RWPE1 (cell line): Measurements from ENCODE around the gene GOPC.

ENCODE experiments used
- CTCF ChIA-PET: fragments of 350-600 bp; sonication (Branson Sonifier 250); formaldehyde crosslinking; extraction: SDS; loops from one replicate; lab custom pipeline; 2021; lab: Yijun Ruan, JAX
- POLR2A ChIA-PET: fragments of 400-600 bp; formaldehyde crosslinking; extraction: SDS; loops from one replicate; lab custom pipeline; 2020; ENCODE audit warnings: antibody characterized with exemption; ENCODE audit not compliant: low non-redundant PET; lab: Yijun Ruan, JAX
- DNase-seq: peaks from one replicate; pipeline ENCODE4 v3.0.0; 2012; ENCODE audit warnings: low spot score
- H3K27ac ChIP-seq: fragments of 450-650 bp; 2 replicates; pipeline ENCODE4 v1.5.1; 2017
- TF ChIP-seq, protein P1 (sequence below): fragments of 450-650 bp; conservative IDR thresholded peaks from 2 replicates; pipeline ENCODE4 v1.5.1; 2017; ENCODE audit warnings: low read depth, mild to moderate bottlenecking

Gene GOPC

GRCh38 chr6:117624869-117625481 is 22.7 kb upstream of the GOPC start:
- ChIA-PET CTCF (no interaction called here), POLR2A (no interaction called here)
- DNase-seq = no peak
- TF ChIP-seq, protein P1, sequence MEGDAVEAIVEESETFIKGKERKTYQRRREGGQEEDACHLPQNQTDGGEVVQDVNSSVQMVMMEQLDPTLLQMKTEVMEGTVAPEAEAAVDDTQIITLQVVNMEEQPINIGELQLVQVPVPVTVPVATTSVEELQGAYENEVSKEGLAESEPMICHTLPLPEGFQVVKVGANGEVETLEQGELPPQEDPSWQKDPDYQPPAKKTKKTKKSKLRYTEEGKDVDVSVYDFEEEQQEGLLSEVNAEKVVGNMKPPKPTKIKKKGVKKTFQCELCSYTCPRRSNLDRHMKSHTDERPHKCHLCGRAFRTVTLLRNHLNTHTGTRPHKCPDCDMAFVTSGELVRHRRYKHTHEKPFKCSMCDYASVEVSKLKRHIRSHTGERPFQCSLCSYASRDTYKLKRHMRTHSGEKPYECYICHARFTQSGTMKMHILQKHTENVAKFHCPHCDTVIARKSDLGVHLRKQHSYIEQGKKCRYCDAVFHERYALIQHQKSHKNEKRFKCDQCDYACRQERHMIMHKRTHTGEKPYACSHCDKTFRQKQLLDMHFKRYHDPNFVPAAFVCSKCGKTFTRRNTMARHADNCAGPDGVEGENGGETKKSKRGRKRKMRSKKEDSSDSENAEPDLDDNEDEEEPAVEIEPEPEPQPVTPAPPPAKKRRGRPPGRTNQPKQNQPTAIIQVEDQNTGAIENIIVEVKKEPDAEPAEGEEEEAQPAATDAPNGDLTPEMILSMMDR = no peak
- no peak overlapping the region for H3K27ac ChIP-seq

DNA sequence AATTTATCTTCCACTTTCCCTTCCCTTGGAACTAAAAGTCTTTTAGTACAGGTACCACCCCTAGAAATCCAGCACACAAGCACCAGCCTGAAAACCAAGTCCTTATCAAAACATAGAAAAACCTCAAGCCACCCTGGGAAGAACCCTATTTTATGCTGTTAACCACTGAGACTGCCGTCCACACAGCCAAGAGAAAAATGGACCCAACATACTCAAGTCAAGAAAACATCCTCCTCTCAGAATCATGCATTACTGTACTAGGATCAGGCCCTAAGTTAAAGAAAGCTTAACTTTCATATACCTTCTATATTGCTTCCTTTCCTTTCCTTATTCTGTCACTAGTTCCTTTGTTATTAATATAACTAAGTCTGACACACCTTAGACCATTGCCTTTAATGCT is 16.9 kb upstream of the GOPC start:
- no peak overlapping the region for H3K27ac ChIP-seq
- no peak for DNase-seq
- TF ChIP-seq, protein P1 = no peak
- ChIA-PET CTCF (no interaction called here), POLR2A (no interaction called here)

DNA sequence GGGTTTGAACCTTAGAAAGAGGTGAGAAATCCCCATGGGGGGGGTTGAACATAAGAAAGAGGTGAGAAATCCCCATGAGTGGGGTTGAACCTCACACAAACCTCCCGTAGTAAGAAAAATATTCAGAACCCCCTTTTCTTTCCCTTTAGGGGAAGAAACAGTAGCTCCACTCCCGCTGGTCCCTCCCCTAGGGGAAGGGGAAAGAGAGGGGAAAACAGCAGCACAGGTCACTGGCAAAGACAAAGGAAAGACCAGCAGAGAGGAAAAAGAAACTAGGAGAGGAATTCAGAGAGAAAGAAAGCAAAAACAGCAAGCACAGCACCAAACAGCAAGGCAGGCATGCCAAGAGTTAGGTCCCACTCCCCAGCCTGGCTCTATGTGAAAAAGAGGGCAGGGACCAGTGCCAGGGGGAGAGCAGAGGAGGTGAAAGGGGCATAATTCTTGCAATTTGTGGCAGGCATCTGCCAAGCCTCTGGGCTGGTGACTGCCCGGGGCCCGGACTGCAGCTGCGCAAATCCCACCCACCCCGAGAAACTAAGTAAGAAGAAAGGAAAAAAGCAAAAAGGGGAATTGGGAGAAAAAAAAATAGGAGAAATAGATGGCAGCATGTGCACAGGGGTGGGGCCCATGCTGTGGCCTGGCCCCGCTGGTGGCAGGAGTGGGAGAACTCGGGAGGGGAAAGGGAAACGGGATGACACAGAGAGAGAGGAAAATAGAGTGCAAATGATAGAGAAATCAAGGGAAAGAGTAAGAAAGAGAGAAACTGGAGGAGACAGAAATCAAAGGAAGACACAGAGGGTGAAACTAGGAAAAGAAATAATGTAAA is 15.1 kb upstream of the GOPC start:
- no peak overlapping the region for H3K27ac ChIP-seq
- ChIA-PET POLR2A (no interaction called here), CTCF (no interaction called here)
- DNase-seq = no peak
- TF ChIP-seq, protein P1 = no peak

GRCh38 chr6:117616391-117617209 is 14.3 kb upstream of the GOPC start:
- no peak for DNase-seq
- TF ChIP-seq, protein P1 = no peak
- POLR2A ChIA-PET = no interaction called here
- no peak overlapping the region for H3K27ac ChIP-seq
- CTCF ChIA-PET = no interaction called here

DNA sequence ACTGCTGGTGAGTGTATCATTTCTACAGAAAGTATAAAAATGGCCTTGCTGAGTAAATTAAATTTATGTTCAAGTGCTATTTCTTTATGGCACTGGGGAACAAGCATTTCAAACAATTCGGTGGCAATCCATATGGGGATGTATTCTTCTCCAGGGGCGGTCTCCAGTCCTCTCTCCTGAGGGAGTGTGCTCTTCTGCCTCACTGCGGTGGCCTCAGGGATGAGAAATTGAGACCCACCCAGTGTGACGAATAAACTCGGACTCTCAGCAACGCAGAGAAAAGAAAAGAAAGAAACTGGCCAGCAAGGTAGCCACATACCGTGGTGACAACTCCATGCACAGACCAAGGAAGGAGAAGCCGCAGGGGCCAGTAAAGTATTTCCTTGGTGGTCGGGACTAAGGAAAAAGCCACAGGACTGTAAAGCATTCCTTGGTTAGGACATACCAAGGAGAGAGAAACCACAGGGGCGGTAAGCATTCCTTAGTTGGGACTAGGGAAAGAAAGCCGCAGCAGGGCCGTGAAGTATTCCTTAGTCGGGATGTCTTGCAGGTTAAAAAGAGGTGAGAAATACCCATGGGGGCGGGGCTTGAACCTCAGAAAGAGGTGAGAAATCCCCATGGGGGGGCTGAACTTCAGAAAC is 13.6 kb upstream of the GOPC start:
- TF ChIP-seq, protein P1 = no peak
- no peak for DNase-seq
- CTCF ChIA-PET = no interaction called here
- POLR2A ChIA-PET = no interaction called here
- H3K27ac ChIP-seq = no peak overlapping the region

DNA sequence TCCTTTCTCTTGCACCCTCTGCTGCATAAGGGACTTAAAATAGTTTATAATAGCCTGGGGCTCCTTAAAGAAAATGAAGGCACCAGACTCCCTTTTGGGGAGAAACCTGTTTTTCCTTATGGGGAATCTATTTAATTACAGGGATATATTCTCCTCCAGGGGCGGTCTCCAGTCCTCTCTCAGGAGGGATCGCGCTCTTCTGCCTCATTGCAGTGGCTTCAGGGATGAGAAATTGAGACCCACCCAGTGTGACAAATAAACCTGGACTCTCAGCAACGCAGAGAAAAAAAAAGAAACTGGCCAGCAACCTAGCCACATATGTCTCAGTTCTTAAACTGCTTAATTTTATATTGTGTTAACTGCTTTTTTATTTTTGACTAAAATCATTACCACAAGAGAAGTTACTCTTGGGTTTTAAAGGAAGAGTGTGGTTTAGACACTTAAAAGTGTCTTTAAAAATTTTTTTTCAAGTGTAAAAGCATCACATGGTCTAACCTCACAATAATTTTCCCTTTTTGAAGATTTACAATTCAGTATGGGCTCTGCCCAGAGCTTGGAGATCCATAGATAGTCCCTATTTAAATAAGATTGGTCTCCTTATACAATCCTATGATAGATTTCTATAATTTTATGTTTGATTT is 11.7 kb upstream of the GOPC start:
- H3K27ac ChIP-seq = no peak overlapping the region
- no peak for DNase-seq
- ChIA-PET POLR2A (no interaction called here), CTCF (interaction anchor here (0.7 kb wide), 1 partner anchor 10 kb away, joined by 3 read pairs; no protein-coding TSS in a partner anchor)
- TF ChIP-seq, protein P1 = no peak
